ENCODE measurements around the gene RUNX1. TPM values are rescaled to one million over a fixed set of nuclear protein-coding genes. Genes with fewer than 3 reads are reported as not detected.

The RUNX1 gene
- polyA plus RNA-seq, 1 of the 3 experiments (the other 2 are of a cell fraction): 17.1 TPM

GRCh38 chr21:34924771-34925419 lies 124.2 kb downstream of the RUNX1 start (continued):
- no peak for TF ChIP-seq IRF3 (IDR thresholded peaks at IDR 0.05; ENCODE audit: low read depth, low read length)
- TF ChIP-seq EP300 (IDR thresholded peaks at IDR 0.05; ENCODE audit: borderline replicate concordance in 1 of 2, low read depth in 1 of 2, low read length in 1 of 2): no peak
- no peak for TF ChIP-seq JUND (IDR thresholded peaks at IDR 0.05)
- TF ChIP-seq PBX3 (IDR thresholded peaks at IDR 0.05): no peak
- no peak for TF ChIP-seq FOXM1 (IDR thresholded peaks at IDR 0.05; ENCODE audit: low read depth)
- TF ChIP-seq YY1 (IDR thresholded peaks at IDR 0.05; ENCODE audit: low read depth): no peak
- TF ChIP-seq TAF1 (IDR thresholded peaks at IDR 0.05; ENCODE audit: borderline replicate concordance, low read depth, low read length): no peak
- TF ChIP-seq TCF12 (IDR thresholded peaks at IDR 0.05): no peak

DNA sequence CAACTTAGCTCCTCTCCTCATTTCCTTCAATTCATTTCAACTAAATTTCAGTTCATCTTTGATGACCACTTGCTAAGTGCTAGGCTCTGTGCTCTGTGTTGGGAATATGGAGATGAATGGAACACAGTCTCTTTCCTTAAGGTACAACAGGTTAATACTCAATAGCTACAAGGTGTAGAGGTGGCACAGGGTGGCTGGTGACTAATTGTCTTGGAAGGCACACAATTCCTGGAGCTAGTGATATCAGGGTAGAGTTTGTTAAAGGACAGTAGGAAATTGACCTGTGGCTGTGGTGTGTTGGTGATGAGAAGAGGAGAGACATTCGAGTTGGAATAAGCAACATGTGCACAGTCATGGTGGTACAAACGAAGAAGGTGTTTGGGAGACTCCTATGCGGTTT lies 124.9 kb downstream of the RUNX1 start:
- Histone ChIP-seq H3K4me3 (ENCODE audit: low read depth in 2 of 2, low read length in 1 of 2) (no peak overlapping the region), H3K27me3 (ENCODE audit: insufficient read depth) (no peaks in the 10 kb centered on the region), H3K9me2 (no peaks in the 10 kb centered on the region), H3F3A (replicated peaks; ENCODE audit: insufficient read depth) (no peaks in the 10 kb centered on the region), H3K9ac (no peak overlapping the region), H3K79me2 (ENCODE audit: insufficient read depth) (no peaks in the 10 kb centered on the region), H2AFZ (ENCODE audit: low read depth) (no peak overlapping the region), H3K4me2 (no peak overlapping the region), H3K9me3 (no peaks in the 10 kb centered on the region), H4K20me1 (ENCODE audit: insufficient read depth) (no peaks in the 10 kb centered on the region), H3K4me1 (ENCODE audit: control insufficient read depth in 1 of 2, insufficient read depth in 2 of 2, low read depth in 1 of 2, low read length in 1 of 2) (no peaks in the 10 kb centered on the region), H3K27ac (ENCODE audit: low read depth in 2 of 2, low read length in 1 of 2) (no peak overlapping the region), H3K36me3 (replicated peaks in 1 of 2; ENCODE audit: control insufficient read depth in 1 of 2, insufficient read depth in 2 of 2, low read length in 1 of 2) (no peaks in the 10 kb centered on the region)
- ChIA-PET POLR2A (no interaction called here), CTCF (interaction anchor here (1.0 kb wide), 1 partner anchor 29 kb away, joined by 4 read pairs; no protein-coding TSS in a partner anchor)
- 64% methylated on average over 3 of the region's 3 CpGs for WGBS (ENCODE audit: low lambda C conversion rate)
- no peak for DNase-seq
- TF ChIP-seq, protein P1, sequence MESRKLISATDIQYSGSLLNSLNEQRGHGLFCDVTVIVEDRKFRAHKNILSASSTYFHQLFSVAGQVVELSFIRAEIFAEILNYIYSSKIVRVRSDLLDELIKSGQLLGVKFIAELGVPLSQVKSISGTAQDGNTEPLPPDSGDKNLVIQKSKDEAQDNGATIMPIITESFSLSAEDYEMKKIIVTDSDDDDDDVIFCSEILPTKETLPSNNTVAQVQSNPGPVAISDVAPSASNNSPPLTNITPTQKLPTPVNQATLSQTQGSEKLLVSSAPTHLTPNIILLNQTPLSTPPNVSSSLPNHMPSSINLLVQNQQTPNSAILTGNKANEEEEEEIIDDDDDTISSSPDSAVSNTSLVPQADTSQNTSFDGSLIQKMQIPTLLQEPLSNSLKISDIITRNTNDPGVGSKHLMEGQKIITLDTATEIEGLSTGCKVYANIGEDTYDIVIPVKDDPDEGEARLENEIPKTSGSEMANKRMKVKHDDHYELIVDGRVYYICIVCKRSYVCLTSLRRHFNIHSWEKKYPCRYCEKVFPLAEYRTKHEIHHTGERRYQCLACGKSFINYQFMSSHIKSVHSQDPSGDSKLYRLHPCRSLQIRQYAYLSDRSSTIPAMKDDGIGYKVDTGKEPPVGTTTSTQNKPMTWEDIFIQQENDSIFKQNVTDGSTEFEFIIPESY (IDR thresholded peaks at IDR 0.05; ENCODE audit: borderline replicate concordance, low read depth): no peak
- TF ChIP-seq TEAD4 (IDR thresholded peaks at IDR 0.05; ENCODE audit: borderline replicate concordance, insufficient read depth): no peak
- TF ChIP-seq GATA2 (CRISPR knock-in tag; IDR thresholded peaks at IDR 0.05): no peak
- no peak for TF ChIP-seq USF2 (IDR thresholded peaks at IDR 0.05; ENCODE audit: borderline replicate concordance, low read depth, low read length)
- TF ChIP-seq MEF2A (IDR thresholded peaks at IDR 0.05; ENCODE audit: borderline replicate concordance, low read depth): no peak
- no peak for TF ChIP-seq CTCF (IDR thresholded peaks at IDR 0.05)
- TF ChIP-seq PBX3 (IDR thresholded peaks at IDR 0.05): no peak
